Left hindlimb (tissue), 1 donor: Measurements from ENCODE around the gene ARL2BP.
"Not testable (repeated sequence)": the region's sequence is repeated elsewhere in the genome, so short reads cannot be mapped to it uniquely, and the experiment has no call there.

Experiments
- DNase-seq: peaks from one replicate; pipeline ENCODE4 v3.0.0-alpha.2; 2018

ARL2BP gene

DNA sequence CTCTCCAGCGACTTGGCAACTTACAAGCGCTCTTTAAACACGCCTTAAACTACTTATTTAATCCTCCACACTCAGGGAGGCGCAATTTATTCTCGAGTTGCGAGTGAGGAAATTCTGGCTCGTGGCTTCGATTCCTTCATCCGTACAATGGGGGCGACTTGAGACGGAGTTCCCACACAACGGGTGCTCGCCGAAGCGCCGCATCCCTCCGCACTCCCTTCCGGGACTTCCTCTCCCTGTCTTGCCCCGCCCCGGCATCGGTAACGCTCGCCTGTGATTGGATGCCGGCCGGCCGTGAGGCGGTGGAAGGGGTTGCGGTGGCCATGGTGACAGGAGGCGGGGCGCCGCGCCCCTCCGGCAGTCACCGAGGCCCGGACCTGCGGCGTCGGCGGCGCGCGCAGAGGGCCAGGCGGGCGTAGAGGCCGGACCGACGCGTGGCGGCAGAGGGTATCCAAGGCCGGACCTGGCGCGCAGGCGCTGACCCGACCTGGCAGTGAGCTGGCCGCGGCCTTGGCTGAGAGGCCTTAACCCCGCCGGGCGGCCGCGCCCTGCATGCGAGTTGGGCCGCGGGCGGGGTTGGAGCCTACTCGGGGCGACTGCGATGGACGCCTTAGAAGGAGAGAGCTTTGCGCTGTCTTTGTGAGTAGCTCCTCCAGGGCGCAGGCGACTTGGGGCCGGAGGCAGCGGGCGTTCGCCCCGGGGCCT lies at the start of gene ARL2BP:
TSS of gene ARL2BP (plus strand) at position 493 of the 705 bp plus-strand sequence. CDS start at position 602, 109 bp downstream.
- DNase-seq, result peak; percentile 98

DNA sequence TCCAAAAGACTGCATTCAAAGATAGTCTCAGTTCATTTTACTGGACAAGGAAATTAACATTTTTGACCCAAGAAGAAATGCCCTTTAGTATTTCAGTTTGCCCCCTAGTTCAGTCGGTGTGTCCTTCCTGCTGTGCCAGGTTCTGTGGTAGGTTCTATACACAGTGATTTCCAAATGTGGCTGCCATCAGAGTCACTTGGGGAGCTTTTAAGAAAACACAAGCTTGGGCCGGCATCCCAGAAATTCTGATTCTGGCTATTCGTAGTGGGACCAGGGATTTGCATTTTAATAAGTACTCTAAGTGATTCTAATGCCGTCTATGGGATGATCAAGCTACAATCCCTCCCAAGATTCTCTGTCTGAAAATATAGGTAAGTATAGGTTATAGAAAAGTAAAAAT lies 48.8 kb upstream of the ARL2BP start:
- no peak for DNase-seq

DNA sequence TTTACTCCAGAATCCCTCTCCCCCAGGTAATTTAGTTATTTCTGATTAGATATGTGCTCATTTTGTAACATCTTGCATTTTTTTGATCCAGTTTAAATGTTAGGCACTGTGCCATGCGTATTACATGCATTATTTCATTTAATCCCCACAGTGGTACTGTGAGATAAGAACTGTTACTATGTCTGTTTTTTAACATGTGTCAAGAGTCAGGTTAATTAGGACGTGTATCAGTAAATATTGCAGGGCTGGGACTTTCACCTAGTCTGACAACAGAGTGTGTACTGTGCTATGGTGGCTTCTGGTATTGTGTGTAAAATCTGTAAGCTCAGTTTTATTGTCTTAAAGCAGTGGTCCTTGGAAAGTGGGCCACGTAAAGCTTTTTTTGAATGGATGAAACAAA lies 48.3 kb upstream of the ARL2BP start:
- DNase-seq, result no peak

DNA sequence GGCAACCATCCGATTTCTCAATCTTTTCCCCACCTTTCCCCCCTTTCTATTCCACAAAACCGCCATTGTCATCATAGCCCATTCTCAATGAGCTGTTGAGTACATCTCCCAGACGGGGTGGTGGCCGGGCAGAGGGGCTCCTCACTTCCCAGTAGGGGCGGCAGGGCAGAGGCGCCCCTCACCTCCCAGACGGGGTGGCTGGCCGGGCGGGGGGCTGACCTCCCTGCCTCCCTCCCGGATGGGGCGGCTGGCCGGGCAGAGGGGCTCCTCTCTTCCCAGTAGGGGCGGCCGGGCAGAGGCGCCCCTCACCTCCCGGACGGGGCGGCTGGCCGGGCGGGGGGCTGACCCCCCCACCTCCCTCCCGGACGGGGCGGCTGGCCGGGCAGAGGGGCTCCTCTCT lies 44.7 kb upstream of the ARL2BP start:
- DNase-seq, result not testable (repeated sequence)

DNA sequence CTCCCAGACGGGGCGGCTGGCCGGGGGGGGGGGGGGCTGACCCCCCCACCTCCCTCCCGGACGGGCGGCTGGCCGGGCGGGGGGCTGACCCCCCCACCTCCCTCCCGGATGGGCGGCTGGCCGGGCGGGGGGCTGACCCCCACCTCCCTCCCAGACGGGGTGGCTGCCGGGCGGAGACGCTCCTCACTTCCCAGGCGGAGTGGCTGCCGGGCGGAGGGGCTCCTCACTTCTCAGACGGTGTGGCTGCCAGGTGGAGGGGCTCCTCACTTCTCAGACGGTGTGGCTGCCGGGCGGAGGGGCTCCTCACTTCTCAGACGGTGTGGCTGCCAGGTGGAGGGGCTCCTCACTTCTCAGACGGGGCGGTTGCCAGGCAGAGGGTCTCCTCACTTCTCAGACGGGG lies 44.1 kb upstream of the ARL2BP start:
- DNase-seq, result not testable (repeated sequence)

DNA sequence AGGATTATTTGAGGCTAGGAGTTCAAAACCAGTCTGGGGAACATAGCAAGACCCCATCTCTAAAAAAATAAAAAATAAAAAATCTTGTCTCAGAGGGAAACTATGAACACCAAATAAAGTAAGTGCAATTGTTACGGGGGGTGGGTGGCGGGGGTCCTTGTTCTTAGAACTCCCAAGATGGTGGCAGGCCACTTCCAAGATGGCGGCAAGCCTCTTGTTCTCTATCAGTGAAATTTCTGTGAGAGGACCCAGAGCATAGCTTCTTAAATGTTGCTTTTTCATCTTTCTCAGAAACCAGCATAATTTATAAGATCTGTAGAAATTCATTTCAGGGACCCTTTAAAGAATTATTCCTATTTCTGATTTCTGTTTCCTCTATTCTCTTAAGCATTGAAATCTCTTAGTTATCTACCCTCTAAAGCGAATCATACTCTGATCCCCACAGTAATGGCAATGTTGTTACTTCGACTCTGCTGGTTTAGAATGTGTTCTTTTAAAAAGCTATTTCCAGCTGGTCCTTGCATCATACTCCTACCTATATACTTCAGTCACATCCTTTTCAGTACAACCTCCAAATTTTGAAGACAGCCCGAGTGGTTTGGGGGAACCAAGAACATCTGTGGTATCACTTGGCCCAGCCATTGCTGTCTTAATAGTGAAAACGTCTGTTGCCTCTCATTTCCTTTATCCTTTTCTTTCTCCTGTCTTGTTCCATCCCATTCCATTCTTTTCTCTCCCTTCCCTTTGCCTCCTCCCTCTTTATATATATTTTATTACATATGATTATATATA lies 42.8 kb upstream of the ARL2BP start:
- DNase-seq, result no peak

DNA sequence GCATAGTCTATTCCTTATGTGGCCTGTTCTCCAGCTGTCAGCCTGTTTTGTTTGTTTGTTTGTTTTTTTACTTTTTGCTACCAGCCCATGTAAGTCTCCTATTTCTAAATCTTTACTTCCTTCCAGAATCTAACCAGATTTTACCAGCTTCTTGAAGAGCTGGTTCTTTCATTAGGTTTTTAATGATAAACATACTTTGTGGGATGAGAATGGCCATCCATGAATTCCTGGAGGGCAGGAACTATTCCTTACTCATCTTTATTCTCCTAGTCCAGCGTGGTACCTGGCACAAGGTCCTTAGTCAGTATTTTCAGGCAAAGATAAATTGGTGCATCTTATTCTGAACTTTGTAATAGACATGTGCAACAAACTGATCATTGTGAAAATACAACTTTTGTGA lies 41.6 kb upstream of the ARL2BP start:
- DNase-seq, result no peak

DNA sequence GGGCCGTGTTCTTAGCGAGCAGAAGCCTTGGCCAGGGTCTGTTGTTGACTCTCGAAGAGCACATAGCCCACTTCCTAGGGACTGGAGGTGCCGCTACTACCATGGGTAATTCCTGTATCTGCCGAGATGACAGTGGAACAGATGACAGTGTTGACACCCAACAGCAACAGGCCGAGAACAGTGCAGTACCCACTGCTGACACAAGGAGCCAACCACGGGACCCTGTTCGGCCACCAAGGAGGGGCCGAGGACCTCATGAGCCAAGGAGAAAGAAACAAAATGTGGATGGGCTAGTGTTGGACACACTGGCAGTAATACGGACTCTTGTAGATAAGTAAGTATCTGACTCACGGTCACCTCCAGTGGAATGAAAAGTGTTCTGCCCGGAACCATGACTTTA lies 40.4 kb upstream of the ARL2BP start:
- no peak for DNase-seq

DNA sequence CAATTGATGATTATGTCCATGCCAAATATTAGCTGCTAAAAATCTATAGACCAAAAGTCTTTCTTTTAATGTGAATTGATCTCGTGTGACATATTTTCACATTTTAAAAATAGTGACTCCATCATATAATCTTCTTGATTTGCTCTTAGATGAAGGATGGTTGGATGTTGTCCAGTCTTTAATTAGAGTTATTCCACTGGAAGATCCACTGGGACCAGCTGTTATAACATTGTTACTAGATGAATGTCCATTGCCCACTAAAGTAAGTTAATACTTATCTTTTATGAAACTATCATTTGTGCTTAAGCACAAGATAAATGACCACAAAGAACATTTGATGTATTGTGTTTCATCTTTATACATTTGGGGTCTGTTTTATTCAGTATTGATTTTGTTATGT lies 36.1 kb upstream of the ARL2BP start:
- no peak for DNase-seq

DNA sequence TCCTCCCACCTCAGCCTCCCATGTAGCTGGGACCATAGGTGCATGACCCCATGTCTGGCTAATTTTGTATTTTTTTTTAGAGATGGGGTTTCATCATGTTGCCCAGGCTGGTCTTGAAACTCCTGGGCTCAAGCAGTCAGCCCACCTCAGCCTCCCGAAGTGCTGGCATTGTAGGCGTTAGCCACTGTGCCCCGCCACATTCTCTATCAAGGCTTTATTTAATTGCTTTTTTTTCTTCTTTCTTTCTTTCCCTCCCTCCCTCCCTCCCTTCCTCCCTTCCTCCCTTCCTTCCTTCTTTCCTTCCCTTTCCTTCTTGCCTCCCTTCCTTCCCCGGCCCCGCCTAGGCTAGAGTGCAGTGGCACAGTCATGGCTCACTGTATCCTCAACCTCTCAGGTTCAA lies 35.3 kb upstream of the ARL2BP start:
- no peak for DNase-seq

DNA sequence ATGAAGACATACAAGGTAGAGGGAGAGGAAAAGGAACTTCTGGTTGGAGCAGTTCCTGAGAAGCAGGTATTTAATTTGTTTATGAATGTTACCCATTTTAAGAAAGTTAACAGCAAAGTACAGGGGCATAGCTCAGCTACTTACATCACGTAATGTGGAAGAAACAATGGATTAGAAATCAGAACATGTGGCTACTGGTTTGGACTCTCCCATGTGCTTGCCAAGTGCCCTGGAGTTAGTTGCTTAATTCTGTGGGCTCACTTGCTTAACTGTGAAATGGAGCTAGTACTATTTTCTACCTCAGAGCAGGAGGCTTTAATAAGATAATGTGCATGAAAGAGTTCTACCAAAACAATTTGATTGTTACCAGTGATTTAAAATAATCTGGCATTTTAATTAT lies 31.6 kb upstream of the ARL2BP start:
- no peak for DNase-seq

DNA sequence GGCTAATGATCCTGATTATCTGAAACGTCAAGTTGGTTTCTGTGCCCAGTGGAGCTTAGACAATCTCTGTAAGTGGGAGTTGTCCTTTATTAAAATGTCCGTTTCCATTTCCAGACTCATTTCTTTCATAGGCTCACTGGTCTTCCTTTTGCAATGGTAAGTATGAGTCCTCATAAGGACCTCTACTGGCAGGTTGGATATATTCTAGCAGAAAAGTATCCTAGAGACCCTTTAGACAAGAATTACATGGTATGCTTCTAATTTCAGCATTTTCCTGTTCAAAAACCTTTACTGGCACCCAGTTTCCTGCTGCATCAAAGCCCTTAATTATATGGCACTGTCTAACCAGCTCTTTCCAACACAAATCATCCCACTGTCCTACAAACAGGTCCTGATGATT lies 28.1 kb upstream of the ARL2BP start:
- no peak for DNase-seq

DNA sequence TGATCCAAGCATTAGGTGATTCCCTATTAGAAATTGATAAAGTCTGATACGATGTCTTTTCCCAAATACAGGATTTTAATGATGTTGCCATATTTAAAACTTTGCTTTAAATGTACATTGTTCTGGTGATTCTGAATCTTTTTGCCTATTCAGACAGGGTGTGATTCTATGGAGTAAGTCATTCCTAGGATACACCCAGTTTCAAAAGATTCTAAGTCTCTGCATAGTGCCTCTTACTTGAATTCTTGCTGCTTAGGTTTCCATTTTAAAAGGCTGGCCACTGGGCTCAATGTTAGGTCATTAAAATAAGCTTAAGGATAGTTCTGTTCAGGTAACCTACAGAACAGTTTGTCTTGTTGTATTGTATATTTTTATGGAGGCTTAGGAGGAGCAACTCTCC lies 22.0 kb upstream of the ARL2BP start:
- no peak for DNase-seq

DNA sequence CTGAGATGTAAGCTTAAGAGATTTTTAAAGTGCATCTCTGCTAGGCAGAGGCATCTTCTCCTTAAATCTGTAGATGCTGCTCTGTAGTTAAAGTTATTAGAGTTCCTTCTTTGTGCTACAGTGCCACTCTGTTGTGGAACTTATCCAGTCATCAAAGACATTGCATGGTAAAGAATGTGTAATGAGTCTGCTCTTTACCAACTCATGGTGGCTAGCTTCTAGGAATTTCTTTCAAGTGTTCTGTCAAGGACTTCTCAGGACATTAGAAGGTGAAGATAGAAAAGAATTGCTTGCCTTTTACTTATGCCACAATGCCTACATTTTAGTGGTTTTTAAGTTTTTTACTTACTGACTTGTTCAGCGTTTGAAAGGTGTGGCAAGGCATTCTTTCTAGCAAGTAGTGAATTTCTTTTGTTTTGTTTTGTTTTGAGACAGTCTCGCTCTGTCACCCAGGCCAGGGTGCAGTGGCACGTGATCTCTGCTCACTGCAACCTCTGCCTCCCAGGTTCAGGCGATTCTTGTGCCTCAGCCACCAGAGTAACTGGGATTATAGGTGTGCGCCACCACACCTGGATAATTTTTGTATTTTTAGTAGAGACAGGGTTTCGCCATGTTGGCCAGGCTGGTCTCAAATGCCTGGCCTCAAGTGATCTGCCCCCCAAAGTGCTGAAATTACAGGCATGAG lies 20.3 kb upstream of the ARL2BP start:
- DNase-seq, result no peak

DNA sequence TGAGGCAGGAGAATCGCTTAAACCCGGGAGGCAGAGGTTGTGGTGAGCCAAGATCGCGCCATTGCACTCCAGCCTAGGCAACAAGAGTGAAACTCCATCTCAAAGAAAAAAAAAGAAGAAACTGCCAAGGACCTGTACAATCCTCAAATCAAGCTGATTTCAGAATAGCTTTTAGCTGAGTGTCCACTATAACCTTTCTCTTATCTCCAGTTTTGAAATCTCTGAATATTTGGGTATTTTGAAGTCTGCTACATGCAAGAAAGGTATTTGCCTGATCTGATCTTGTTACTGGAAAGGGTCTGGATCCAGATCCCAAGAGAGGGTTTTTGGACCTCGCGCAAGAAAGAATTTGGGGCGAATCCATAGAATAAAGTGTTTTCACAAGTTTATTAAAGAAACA lies 19.1 kb upstream of the ARL2BP start:
- DNase-seq, result no peak

DNA sequence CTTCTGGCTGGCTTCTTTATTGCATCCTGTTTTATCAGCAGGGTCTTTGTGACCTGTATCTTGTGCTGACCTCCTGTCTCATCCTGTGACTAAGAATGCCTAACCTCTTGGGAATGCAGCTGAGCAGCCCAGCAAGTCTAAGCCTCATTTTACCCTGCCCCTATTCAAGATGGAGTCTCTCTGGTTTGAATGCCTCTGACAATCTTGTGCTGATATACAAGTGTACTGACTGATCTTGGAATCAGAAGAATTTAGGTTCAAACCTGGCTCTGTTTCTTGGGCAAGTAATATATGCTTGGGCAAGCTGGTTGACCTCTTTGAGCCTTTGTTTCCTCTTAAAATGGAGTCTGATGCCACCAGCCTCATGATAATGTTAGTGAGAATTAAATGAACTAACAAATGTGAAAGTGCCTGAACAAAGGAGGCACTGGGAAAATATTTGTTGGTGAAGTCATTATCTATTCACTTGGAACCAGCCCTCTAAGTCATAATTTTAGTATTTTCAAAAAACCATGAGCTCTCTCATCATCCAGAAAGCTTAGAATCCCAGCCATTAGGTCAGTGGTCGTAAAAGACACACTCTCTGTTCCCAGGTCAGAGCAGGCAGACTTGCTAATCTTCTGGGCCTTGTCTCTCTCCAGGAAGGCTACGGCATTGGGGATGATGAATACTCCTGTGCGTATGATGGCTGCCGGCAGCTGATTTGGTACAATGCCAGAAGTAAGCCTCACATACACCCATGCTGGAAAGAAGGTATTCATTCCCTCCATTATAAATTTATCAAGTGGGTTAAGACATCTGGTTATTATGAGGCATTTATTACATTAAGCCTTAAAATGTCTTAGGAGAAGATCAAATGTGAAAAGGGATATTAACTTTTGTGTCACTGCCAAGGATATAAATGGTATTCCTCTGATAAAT lies 18.1 kb upstream of the ARL2BP start:
- DNase-seq, result no peak

DNA sequence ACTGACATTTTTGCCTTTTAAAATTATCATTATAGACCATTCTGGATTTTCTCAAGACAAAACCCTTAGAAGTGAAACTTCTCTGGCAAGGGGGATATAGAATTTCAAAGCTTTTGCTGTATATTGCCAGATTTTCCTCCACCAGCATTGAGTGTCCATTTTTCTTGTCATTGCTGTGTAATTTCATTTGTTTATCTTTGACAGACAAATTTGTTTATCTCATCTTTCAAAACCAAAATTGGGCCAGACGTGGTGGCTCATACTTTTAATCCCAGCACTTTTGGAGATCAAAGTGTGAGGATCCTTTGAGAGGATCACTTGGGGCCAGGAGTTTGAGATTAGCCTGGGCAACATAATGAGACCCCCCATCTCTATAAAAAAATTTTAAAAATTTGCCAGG lies 16.0 kb upstream of the ARL2BP start:
- DNase-seq, result no peak

DNA sequence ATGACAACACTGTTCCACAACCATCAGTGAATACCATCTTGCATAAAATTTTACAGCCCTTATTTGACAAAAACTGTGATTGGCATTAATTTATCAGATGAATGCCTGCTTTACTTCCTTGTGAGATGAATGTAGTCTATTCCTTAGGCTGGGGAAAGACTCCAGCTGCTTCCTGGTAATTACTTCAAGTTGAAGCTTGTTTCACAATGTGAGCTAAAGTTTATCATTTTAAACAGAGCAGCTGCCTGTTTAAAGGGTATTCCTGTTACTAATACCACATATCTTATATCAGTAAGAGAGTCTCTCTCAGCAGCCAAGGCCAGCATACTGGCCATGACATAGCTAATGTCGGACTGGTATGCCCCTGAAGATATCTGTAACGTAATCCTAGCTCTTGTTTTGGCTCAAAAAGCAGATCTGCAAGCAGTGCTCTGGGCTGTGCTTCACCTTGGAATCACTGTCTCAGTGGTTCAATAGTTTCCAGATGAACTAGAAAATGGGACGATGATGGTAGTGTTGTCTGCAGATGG lies 13.2 kb upstream of the ARL2BP start:
- DNase-seq, result no peak

DNA sequence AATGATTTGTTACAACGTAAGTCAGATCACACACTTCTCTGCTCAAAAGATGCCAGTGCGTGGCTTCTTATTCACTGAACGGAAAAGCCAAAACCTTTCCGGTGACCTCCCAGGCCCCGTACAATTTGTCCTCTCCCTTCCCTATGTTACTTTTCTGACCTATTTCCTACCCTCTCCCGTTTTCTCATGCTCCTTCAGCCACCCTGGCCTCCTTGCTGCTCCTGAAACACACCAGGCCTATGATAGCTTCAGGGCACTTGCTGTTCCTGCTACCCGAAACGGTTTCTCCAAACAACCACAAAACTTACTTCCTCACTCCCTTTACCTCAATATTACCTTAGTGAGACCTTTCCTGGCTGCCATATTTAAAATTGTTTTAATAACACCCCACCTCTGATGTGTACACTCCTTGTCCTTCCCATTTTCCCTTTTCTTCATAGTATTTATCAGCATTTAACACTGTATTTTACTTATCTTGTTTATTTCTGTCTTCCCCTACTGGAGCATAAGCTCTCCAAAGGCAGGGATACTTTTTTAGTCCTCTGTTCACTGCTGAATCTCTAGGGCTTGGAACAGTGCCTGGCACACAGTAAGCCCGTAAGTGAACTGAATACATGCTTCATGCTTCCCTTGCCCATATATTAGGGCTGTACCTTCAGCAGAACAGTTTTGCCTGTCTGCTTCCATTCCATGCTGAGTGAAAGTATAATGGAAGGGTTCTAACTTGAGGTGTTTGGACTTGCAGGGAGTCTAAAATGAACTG lies 10.9 kb upstream of the ARL2BP start:
- DNase-seq, result no peak

DNA sequence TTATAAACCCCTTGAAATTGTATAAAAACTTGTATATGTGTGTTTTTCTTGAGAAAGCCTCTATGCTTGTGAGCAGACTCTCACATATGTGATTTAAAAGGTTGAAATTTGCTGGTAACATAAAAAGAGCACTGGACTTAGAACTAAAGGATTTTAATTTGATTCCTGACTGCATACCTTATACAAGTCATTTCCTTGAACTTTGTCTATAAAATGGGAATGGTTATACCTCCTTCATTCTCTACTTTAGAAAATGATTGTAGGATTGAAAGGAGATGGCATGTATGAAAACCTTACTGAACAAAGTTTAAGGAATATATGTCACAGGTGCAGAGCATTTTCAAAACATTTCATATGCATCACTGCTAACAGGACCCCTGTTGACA lies 10.4 kb upstream of the ARL2BP start:
- no peak for DNase-seq

DNA sequence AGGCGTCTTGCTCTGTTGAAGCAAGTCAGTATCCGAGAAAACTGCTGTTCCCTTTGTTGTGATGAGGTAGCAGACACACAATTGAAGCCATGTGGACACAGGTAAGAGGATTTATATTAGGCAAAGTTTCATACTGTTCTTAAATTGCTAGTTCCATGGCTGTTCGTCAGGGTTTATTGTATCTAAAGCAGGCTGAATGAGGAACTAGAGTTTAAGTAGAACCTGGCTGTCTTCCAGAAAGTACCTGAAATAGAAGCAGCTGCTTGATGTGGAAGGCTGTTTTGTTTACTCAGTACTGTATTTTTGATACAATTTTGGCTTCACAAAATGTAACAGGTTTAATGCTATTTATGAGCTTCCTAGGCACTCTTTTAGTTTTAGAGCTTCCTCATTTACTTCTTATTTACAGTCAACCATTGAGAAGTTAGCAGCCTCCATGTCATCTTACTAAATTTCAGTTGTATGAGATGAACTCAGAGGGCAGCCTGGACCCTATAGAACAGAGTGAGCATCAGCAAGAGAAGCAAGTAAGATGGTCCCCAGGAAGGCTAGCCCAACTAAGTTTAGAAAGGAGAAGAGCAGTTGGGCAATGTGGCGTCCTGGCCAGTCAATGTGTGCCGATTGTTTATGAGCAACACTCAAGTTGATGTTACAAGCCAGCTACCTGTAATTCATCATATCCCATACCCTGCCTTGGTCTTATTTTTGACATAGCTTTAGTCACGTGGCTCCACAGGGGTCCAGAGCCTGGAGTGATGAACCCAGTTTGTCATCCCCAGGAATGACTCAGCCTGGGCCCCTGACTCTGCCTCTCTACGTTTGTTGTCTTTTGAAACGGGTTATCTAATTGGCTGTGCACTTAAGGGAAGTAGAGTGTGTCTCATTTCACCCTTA lies 9.7 kb upstream of the ARL2BP start:
- no peak for DNase-seq
